ENCODE results near the gene LBR.

DNA sequence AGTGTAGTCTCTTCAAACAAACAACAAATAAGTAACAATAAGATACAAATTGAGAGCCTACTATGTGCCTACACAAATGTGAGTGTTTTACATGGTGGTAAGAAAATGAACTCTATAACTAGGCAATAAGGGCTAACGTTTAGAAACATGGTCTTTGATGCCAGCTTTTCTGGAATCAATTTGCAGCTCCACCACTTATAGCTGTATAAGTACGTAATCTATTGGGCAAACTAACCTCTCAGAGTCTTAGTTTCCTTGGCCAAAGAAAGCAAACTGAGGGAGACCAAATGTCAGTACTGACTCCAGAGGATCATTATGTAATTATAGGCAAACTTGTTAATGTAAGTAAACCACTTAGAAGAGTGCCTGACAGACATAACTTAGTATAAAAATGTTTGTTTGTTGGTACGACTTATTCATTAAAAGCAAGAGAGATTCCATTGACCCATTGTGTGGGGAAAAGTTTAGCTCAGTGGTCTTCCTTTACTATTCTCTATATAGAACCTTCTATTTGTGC lies 59.7 kb downstream of the LBR start:
- TF ChIP-seq, protein P1, sequence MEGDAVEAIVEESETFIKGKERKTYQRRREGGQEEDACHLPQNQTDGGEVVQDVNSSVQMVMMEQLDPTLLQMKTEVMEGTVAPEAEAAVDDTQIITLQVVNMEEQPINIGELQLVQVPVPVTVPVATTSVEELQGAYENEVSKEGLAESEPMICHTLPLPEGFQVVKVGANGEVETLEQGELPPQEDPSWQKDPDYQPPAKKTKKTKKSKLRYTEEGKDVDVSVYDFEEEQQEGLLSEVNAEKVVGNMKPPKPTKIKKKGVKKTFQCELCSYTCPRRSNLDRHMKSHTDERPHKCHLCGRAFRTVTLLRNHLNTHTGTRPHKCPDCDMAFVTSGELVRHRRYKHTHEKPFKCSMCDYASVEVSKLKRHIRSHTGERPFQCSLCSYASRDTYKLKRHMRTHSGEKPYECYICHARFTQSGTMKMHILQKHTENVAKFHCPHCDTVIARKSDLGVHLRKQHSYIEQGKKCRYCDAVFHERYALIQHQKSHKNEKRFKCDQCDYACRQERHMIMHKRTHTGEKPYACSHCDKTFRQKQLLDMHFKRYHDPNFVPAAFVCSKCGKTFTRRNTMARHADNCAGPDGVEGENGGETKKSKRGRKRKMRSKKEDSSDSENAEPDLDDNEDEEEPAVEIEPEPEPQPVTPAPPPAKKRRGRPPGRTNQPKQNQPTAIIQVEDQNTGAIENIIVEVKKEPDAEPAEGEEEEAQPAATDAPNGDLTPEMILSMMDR (IDR thresholded peaks at IDR 0.05): no peak
- no peak for TF ChIP-seq POLR2A (IDR thresholded peaks at IDR 0.05)

All from thyroid gland (tissue), 4 donors.